ENCODE results near the gene CD22.

GRCh38 chr19:35295792-35296462, 33.1 kb upstream of the CD22 start:
- TF ChIP-seq, protein P1, sequence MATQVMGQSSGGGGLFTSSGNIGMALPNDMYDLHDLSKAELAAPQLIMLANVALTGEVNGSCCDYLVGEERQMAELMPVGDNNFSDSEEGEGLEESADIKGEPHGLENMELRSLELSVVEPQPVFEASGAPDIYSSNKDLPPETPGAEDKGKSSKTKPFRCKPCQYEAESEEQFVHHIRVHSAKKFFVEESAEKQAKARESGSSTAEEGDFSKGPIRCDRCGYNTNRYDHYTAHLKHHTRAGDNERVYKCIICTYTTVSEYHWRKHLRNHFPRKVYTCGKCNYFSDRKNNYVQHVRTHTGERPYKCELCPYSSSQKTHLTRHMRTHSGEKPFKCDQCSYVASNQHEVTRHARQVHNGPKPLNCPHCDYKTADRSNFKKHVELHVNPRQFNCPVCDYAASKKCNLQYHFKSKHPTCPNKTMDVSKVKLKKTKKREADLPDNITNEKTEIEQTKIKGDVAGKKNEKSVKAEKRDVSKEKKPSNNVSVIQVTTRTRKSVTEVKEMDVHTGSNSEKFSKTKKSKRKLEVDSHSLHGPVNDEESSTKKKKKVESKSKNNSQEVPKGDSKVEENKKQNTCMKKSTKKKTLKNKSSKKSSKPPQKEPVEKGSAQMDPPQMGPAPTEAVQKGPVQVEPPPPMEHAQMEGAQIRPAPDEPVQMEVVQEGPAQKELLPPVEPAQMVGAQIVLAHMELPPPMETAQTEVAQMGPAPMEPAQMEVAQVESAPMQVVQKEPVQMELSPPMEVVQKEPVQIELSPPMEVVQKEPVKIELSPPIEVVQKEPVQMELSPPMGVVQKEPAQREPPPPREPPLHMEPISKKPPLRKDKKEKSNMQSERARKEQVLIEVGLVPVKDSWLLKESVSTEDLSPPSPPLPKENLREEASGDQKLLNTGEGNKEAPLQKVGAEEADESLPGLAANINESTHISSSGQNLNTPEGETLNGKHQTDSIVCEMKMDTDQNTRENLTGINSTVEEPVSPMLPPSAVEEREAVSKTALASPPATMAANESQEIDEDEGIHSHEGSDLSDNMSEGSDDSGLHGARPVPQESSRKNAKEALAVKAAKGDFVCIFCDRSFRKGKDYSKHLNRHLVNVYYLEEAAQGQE (IDR thresholded peaks at IDR 0.05): no peak
- no peak for TF ChIP-seq CTCF (IDR thresholded peaks at IDR 0.05; ENCODE audit: low read depth, low read length, missing input control)
- TF ChIP-seq RAD21 (IDR thresholded peaks at IDR 0.05): no peak
- no peak for TF ChIP-seq ATF3 (IDR thresholded peaks at IDR 0.05)
- TF ChIP-seq SP1 (IDR thresholded peaks at IDR 0.05): no peak
- no peak for TF ChIP-seq JUND (IDR thresholded peaks at IDR 0.05)
- TF ChIP-seq EGR1 (IDR thresholded peaks at IDR 0.05; ENCODE audit: low read depth in 2 of 2): no peak
